HepG2 (cell line): ENCODE data around the gene FANCD2. TPM values are rescaled to one million over a fixed set of nuclear protein-coding genes. Genes with fewer than 3 reads are reported as not detected.

Experiments
- ATF7 ChIP-seq, 2 experiments: fragments of 450-650 bp in 1 of 2; sonication (generic) in 1 of 2; formaldehyde crosslinking in 1 of 2; IDR thresholded peaks; 2 replicates each; pipeline versions ENCODE4 v1.4.0 to v1.6.1; 2016 to 2020; ENCODE audit warnings: antibody characterized with exemption in 1 of 2, mild to moderate bottlenecking in 1 of 2, missing genetic modification reagents in 1 of 2
- CENPX ChIP-seq: sonication (generic); formaldehyde crosslinking; IDR thresholded peaks from 2 replicates; pipeline ENCODE4 v1.9.0; 2021; ENCODE audit warnings: mild to moderate bottlenecking, missing genetic modification reagents, moderate library complexity
- EHMT2 ChIP-seq: fragments of 200-600 bp; sonication (generic); IDR thresholded peaks from 2 replicates; pipeline ENCODE4 v1.7.0; 2017; ENCODE audit warnings: antibody characterized with exemption, low read depth, low read length, borderline replicate concordance
- HNF4A ChIP-seq: sonication (generic); formaldehyde crosslinking; IDR thresholded peaks from 2 replicates; pipeline ENCODE4 v1.4.0; 2020; ENCODE audit warnings: missing genetic modification reagents
- HNF4G ChIP-seq, 2 experiments: sonication (generic) in 1 of 2; formaldehyde crosslinking in 1 of 2; IDR thresholded peaks; 2 replicates each; pipeline versions ENCODE4 v1.4.0 to v1.6.1; 2011 to 2020; ENCODE audit warnings: borderline replicate concordance in 2 of 2, low read depth in 2 of 2, mild to moderate bottlenecking in 2 of 2, low read length in 1 of 2, missing genetic modification reagents in 1 of 2, moderate library complexity in 1 of 2
- IKZF4 ChIP-seq: sonication (generic); formaldehyde crosslinking; IDR thresholded peaks from 2 replicates; pipeline ENCODE4 v1.5.1; 2020; ENCODE audit warnings: borderline replicate concordance, mild to moderate bottlenecking, low read depth, missing genetic modification reagents; ENCODE audit errors: not compliant biosample characterization
- KDM5A ChIP-seq: fragments of 200-600 bp; sonication (generic); IDR thresholded peaks from 2 replicates; pipeline ENCODE4 v1.7.0; 2018; ENCODE audit warnings: antibody characterized with exemption, mild to moderate bottlenecking, low read length, borderline replicate concordance
- PBX3 ChIP-seq: sonication (generic); formaldehyde crosslinking; IDR thresholded peaks from 2 replicates; pipeline ENCODE4 v1.8.1; 2023; ENCODE audit warnings: missing genetic modification reagents, inconsistent platforms, borderline replicate concordance
- POGZ ChIP-seq: sonication (generic); formaldehyde crosslinking; IDR thresholded peaks from 2 replicates; pipeline ENCODE4 v1.4.0; 2020; ENCODE audit warnings: mild to moderate bottlenecking, missing genetic modification reagents
- RAD21 ChIP-seq: fragments of 450-650 bp; formaldehyde crosslinking; IDR thresholded peaks from 2 replicates; pipeline ENCODE4 v1.5.0; 2020; ENCODE audit warnings: mild to moderate bottlenecking
- RFX3 ChIP-seq: IDR thresholded peaks from 2 replicates; pipeline ENCODE4 v1.6.1; 2016; ENCODE audit warnings: missing biosample characterization, missing genetic modification reagents
- SALL1 ChIP-seq: sonication (generic); formaldehyde crosslinking; IDR thresholded peaks from 2 replicates; pipeline ENCODE4 v1.8.0; 2022; ENCODE audit warnings: mild to moderate bottlenecking, missing genetic modification reagents
- SMAD1 ChIP-seq: sonication (generic); formaldehyde crosslinking; IDR thresholded peaks from 2 replicates; pipeline ENCODE4 v1.4.0; 2020; ENCODE audit warnings: missing genetic modification reagents, low read depth, mild to moderate bottlenecking, borderline replicate concordance
- YY1 ChIP-seq: IDR thresholded peaks from 2 replicates; pipeline ENCODE4 v1.6.1; 2011; ENCODE audit warnings: low read length, low read depth, moderate library complexity, mild to moderate bottlenecking; ENCODE audit not compliant: insufficient read depth, insufficient replicate concordance
- ZBTB38 ChIP-seq: sonication (generic); formaldehyde crosslinking; IDR thresholded peaks from 2 replicates; pipeline ENCODE4 v1.5.1; 2020; ENCODE audit warnings: mild to moderate bottlenecking, missing genetic modification reagents
- ZBTB7A ChIP-seq: sonication (generic); formaldehyde crosslinking; IDR thresholded peaks from 2 replicates; pipeline ENCODE4 v1.8.0; 2022; ENCODE audit warnings: mild to moderate bottlenecking, missing genetic modification reagents
- ZFP91 ChIP-seq: sonication (generic); formaldehyde crosslinking; IDR thresholded peaks from 2 replicates; pipeline ENCODE4 v1.9.0; 2022; ENCODE audit warnings: missing genetic modification reagents, mild to moderate bottlenecking, borderline replicate concordance
- ZFY ChIP-seq: sonication (generic); formaldehyde crosslinking; IDR thresholded peaks from 2 replicates; pipeline ENCODE4 v1.4.0; 2020; ENCODE audit warnings: missing genetic modification reagents
- ZNF160 ChIP-seq: sonication (generic); formaldehyde crosslinking; IDR thresholded peaks from 2 replicates; pipeline ENCODE4 v1.8.0; 2022; ENCODE audit warnings: mild to moderate bottlenecking, inconsistent platforms, missing genetic modification reagents
- ZNF317 ChIP-seq: sonication (generic); formaldehyde crosslinking; IDR thresholded peaks from 2 replicates; pipeline ENCODE4 v1.5.0; 2020; ENCODE audit warnings: mild to moderate bottlenecking, missing genetic modification reagents
- ZNF326 ChIP-seq: sonication (generic); formaldehyde crosslinking; IDR thresholded peaks from 2 replicates; pipeline ENCODE4 v1.4.0; 2020; ENCODE audit warnings: missing genetic modification reagents, borderline replicate concordance
- ZNF331 ChIP-seq: sonication (generic); formaldehyde crosslinking; IDR thresholded peaks from 2 replicates; pipeline ENCODE4 v1.4.0; 2020; ENCODE audit warnings: missing genetic modification reagents
- ZNF33B ChIP-seq: sonication (generic); formaldehyde crosslinking; IDR thresholded peaks from 2 replicates; pipeline ENCODE4 v1.5.1; 2020; ENCODE audit warnings: mild to moderate bottlenecking, missing genetic modification reagents
- ZNF354B ChIP-seq: sonication (generic); formaldehyde crosslinking; IDR thresholded peaks from 2 replicates; pipeline ENCODE4 v1.8.0; 2022; ENCODE audit warnings: mild to moderate bottlenecking, missing genetic modification reagents
- ZNF44 ChIP-seq: sonication (generic); formaldehyde crosslinking; IDR thresholded peaks from 2 replicates; pipeline ENCODE4 v1.5.1; 2020; ENCODE audit warnings: mild to moderate bottlenecking, missing genetic modification reagents
- ZNF660 ChIP-seq: sonication (generic); formaldehyde crosslinking; IDR thresholded peaks from 2 replicates; pipeline ENCODE4 v1.5.1; 2020; ENCODE audit warnings: mild to moderate bottlenecking, low read depth, missing genetic modification reagents, borderline replicate concordance
- ZNF850 ChIP-seq: sonication (generic); formaldehyde crosslinking; conservative IDR thresholded peaks from 2 replicates; pipeline ENCODE4 v1.9.0; 2021; ENCODE audit warnings: mild to moderate bottlenecking, missing genetic modification reagents
- ZSCAN12 ChIP-seq: sonication (generic); formaldehyde crosslinking; IDR thresholded peaks from 2 replicates; pipeline ENCODE4 v1.9.0; 2021; ENCODE audit warnings: mild to moderate bottlenecking, missing genetic modification reagents
- polyA plus RNA-seq, 8 experiments: library from polyadenylated mRNA; depleted of rRNA in 3 of 8; stranded (reverse) in 7 of 8; unstranded in 1 of 8; fragments of >200 nt; fragmentation: Illumina TruSeq in 4 of 8; extraction: Trizol in 4 of 8; gene quantifications; 2 replicates each; pipeline versions ENCODE4 v1.2.1 to v1.2.3, GENCODE V29; 2011 to 2016; ENCODE audit warnings: low read depth in 4 of 8, missing spikeins in 1 of 8, mixed read lengths in 1 of 8; ENCODE audit not compliant: insufficient read depth in 1 of 8
- total RNA-seq, 5 experiments: library from RNA; depleted of rRNA; stranded (reverse); fragments of >200 nt; fragmentation: Illumina TruSeq; extraction: Trizol; gene quantifications; 2 replicates each; pipeline ENCODE4 v1.2.3, GENCODE V29; 2016; ENCODE audit warnings: low read depth in 1 of 5

Gene FANCD2
- total and polyA plus RNA-seq, 2 of the 13 experiments (the other 11 are each of a cell fraction or from before 2014, with no cell fraction given) = 10.1 to 42.0 TPM

DNA sequence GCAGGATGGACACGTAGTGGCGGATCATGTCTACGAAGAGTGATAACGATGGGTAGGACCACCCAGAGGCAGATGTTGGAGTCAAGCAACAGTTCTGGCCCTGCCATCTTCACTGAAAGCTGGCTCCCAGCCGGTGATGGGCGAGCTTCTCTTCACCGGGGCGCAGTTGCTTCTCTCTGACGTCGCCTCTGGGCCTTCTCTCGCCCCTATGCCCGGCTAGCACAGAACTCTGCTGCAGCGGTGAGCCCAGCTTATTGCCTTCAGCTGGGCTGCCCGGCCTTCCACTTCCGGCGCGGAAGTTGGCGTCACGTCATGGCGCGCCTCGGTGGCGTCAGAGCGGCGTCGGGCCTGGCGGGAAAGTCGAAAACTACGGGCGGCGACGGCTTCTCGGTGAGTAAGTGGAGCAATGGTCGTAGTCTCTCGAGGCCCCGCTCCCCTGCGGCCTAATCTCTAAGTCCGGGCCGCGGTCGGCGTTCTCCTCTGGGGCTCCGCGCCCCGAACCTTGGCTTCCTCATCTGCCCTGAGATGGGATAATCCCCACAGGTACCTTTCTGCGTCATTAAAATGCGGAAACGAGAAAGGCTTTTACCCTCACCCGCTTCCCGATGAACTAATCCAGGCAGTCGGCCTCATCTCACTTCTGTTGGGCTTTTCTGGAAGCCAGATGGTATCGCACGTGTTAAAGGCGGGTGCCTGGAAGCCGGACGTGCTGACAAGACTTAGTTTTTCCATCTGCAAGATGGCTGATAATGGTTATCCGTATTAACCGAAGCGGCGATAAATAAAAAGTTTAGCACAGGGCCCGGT, at the start of gene FANCD2 (continued):
- TF ChIP-seq ZFP91 (CRISPR knock-in tag) (peak; percentile 94), HNF4G (IDR thresholded peaks at IDR 0.05; ENCODE audit: borderline replicate concordance, low read depth, low read length) (peak; percentile 36; the same call in 1 of the 2 replicates), HNF4G (CRISPR knock-in tag; IDR thresholded peaks at IDR 0.05; ENCODE audit: borderline replicate concordance, low read depth) (no peak), ZSCAN12 (CRISPR knock-in tag) (no peak), SALL1 (CRISPR knock-in tag) (peak; percentile 93), HNF4A (no peak), ZNF326 (no peak), PBX3 (CRISPR knock-in tag) (no peak), ZNF660 (CRISPR knock-in tag) (no peak), EHMT2 (no peak), ZFY (peak; percentile 96), ZBTB38 (CRISPR knock-in tag) (peak; percentile 69), ZNF354B (peak; percentile 86), ZNF44 (CRISPR knock-in tag) (no peak), ZNF33B (no peak), RAD21 (CRISPR knock-in tag) (peak; percentile 55; the same call in 1 of the 2 replicates), SMAD1 (CRISPR knock-in tag) (peak; percentile 99), YY1 (peak; percentile 71), ZNF331 (peak; percentile 86), POGZ (CRISPR knock-in tag) (peak; percentile 96), KDM5A (peak; percentile 98), ZNF850 (CRISPR knock-in tag) (no peak), ZNF160 (CRISPR knock-in tag) (no peak; the same call in 1 of the 2 replicates), ZNF317 (no peak), CENPX (no peak), ZBTB7A (CRISPR knock-in tag) (no peak; the same call in 1 of the 2 replicates), ATF7 (IDR thresholded peaks at IDR 0.05) (no peak; the same call in 1 of the 2 replicates), ATF7 (CRISPR knock-in tag; IDR thresholded peaks at IDR 0.05) (peak; percentile 67; the same call in 1 of the 2 replicates), RFX3 (CRISPR knock-in tag) (no peak), IKZF4 (CRISPR knock-in tag) (no peak)
